HEK293 (cell line): Measurements from ENCODE around the gene ZC3HAV1L.
"Not testable (repeated sequence)": the region's sequence is repeated elsewhere in the genome, so short reads cannot be mapped to it uniquely, and the experiment has no call there.

ENCODE experiments used
- CTCF ChIA-PET: fragments of 350-600 bp; formaldehyde crosslinking; extraction: SDS; loops from one replicate; lab custom pipeline; 2021; ENCODE audit warnings: antibody characterized with exemption; lab: Yijun Ruan, JAX
- POLR2A ChIA-PET: fragments of 300-600 bp; formaldehyde crosslinking; extraction: SDS; loops from one replicate; lab custom pipeline; 2020; ENCODE audit warnings: antibody characterized with exemption, inconsistent platforms; lab: Yijun Ruan, JAX
- H3K27ac ChIP-seq: fragments of 200-500 bp; sonication (Bioruptor generic); 2 replicates; pipeline ENCODE4 v1.5.1; 2014; ENCODE audit warnings: low read depth, low read length, control low read depth, inconsistent platforms; ENCODE audit errors: extremely low read depth
- H3K36me3 ChIP-seq, 2 experiments: fragments of 200-500 bp in 1 of 2; sonication (Bioruptor generic) in 1 of 2; 1 replicate in 1 of 2; 2 replicates in 1 of 2; pipeline ENCODE4 v1.5.1; 2014 to 2017; ENCODE audit warnings: inconsistent platforms in 2 of 2, low read length in 2 of 2; ENCODE audit not compliant: control insufficient read depth in 2 of 2, insufficient read depth in 1 of 2
- H3K4me1 ChIP-seq: fragments of 200-500 bp; sonication (Bioruptor generic); 2 replicates; pipeline ENCODE4 v1.5.1; 2014; ENCODE audit warnings: mild to moderate bottlenecking, low read length, inconsistent platforms; ENCODE audit not compliant: control insufficient read depth, insufficient read depth
- H3K4me3 ChIP-seq: 2 replicates; pipeline ENCODE4 v1.5.1; 2011; ENCODE audit warnings: low read depth, mild to moderate bottlenecking, control low read depth, low read length, moderate library complexity
- H3K9me3 ChIP-seq: fragments of 200-500 bp; sonication (Bioruptor generic); 2 replicates; pipeline ENCODE4 v1.5.1; 2014; ENCODE audit warnings: low read depth, low read length, inconsistent platforms; ENCODE audit not compliant: control insufficient read depth, insufficient read depth
- MZF1 ChIP-seq: fragments of 450-650 bp; formaldehyde crosslinking; IDR thresholded peaks from 2 replicates; pipeline ENCODE4 v1.5.1; 2017; ENCODE audit warnings: missing biosample characterization, missing genetic modification characterization, borderline replicate concordance
- REPIN1 ChIP-seq: fragments of 450-650 bp; formaldehyde crosslinking; IDR thresholded peaks from 2 replicates; pipeline ENCODE4 v1.5.1; 2017; ENCODE audit warnings: missing biosample characterization, missing genetic modification characterization, low read depth
- SP2 ChIP-seq: fragments of 450-650 bp; formaldehyde crosslinking; IDR thresholded peaks from 2 replicates; pipeline ENCODE4 v1.5.1; 2016; ENCODE audit warnings: missing biosample characterization, missing genetic modification characterization
- TRIM28 ChIP-seq: IDR thresholded peaks from 2 replicates; pipeline ENCODE4 v1.6.1; 2011; ENCODE audit warnings: low read length, control low read depth, borderline replicate concordance
- YY2 ChIP-seq: fragments of 450-650 bp; formaldehyde crosslinking; IDR thresholded peaks from 2 replicates; pipeline ENCODE4 v1.5.1; 2016; ENCODE audit warnings: missing biosample characterization, missing genetic modification characterization
- ZNF114 ChIP-seq: fragments of 450-650 bp; formaldehyde crosslinking; IDR thresholded peaks from 2 replicates; pipeline ENCODE4 v1.5.0; 2017; ENCODE audit warnings: missing biosample characterization, missing genetic modification characterization
- ZNF121 ChIP-seq: fragments of 450-650 bp; formaldehyde crosslinking; IDR thresholded peaks from 2 replicates; pipeline ENCODE4 v1.5.1; 2016; ENCODE audit warnings: missing biosample characterization, missing genetic modification characterization
- ZNF221 ChIP-seq: fragments of 450-650 bp; formaldehyde crosslinking; IDR thresholded peaks from 2 replicates; pipeline ENCODE4 v1.5.1; 2017; ENCODE audit warnings: missing biosample characterization, missing genetic modification characterization, borderline replicate concordance
- ZNF266 ChIP-seq: fragments of 450-650 bp; formaldehyde crosslinking; IDR thresholded peaks from 2 replicates; pipeline ENCODE4 v1.5.1; 2016; ENCODE audit warnings: missing biosample characterization, missing genetic modification characterization, low read depth
- ZNF341 ChIP-seq: fragments of 450-650 bp; formaldehyde crosslinking; IDR thresholded peaks from 2 replicates; pipeline ENCODE4; 2016; ENCODE audit warnings: low read depth, missing biosample characterization, missing genetic modification characterization
- ZNF391 ChIP-seq: fragments of 450-650 bp; formaldehyde crosslinking; IDR thresholded peaks from 2 replicates; pipeline ENCODE4 v1.5.1; 2016; ENCODE audit warnings: low read depth, missing biosample characterization, missing genetic modification characterization, borderline replicate concordance
- ZSCAN23 ChIP-seq: fragments of 450-650 bp; formaldehyde crosslinking; IDR thresholded peaks from 2 replicates; pipeline ENCODE4 v1.5.1; 2016; ENCODE audit warnings: missing biosample characterization, missing genetic modification characterization
- TF ChIP-seq, protein P1 (sequence below): fragments of 450-650 bp; formaldehyde crosslinking; IDR thresholded peaks from 2 replicates; pipeline ENCODE4 v1.5.1; 2017; ENCODE audit warnings: missing biosample characterization, missing genetic modification characterization
- TF ChIP-seq, protein P2 (sequence below): fragments of 450-650 bp; formaldehyde crosslinking; IDR thresholded peaks from 2 replicates; pipeline ENCODE4 v1.5.1; 2016; ENCODE audit warnings: missing biosample characterization, missing genetic modification characterization
- TF ChIP-seq, protein P3 (sequence below): fragments of 450-650 bp; formaldehyde crosslinking; IDR thresholded peaks from 2 replicates; pipeline ENCODE4 v1.5.1; 2016; ENCODE audit warnings: missing biosample characterization, missing genetic modification characterization
- TF ChIP-seq, protein P4 (sequence below): fragments of 450-650 bp; formaldehyde crosslinking; optimal IDR thresholded peaks from 2 replicates; pipeline ENCODE3; 2016; ENCODE audit warnings: missing biosample characterization, mild to moderate bottlenecking, missing genetic modification characterization

Gene ZC3HAV1L

DNA sequence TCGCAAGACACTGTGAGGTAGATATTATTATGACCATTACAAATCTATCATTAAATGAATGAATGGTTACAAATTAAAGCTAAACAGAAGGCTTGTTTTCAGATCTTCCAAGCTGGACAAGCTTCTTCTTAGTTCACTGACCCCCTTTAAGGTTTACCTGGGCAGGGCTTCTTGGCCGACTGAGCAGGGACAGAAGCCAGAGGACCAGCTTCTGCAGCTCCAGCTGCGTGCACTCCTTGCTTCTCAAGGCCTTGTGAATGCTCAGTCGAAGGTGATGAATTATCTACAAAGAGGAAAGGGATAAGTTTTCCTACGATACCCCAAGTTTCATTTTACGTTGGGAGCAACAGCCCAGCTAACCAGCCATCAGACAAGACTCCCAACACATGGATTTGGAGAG lies 9.3 kb downstream of the ZC3HAV1L start:
- H3K9me3 ChIP-seq = no peaks in the 10 kb centered on the region
- H3K36me3 ChIP-seq = peaks cover 0 to 24% of the 10 kb centered on the region in 2 experiments; a peak in 1 of 3 replicates
- H3K4me3 ChIP-seq = no peak overlapping the region
- no peak overlapping the region for H3K27ac ChIP-seq
- H3K4me1 ChIP-seq = no peaks in the 10 kb centered on the region
- TF ChIP-seq MZF1 (tag by site-specific recombination) (no peak), YY2 (tag by site-specific recombination) (no peak), ZNF341 (no peak)
- CTCF ChIA-PET = interaction anchor here (1.0 to 1.4 kb wide), 2 partner anchors 10 to 49 kb away, joined by 4 to 6 read pairs; no protein-coding TSS in a partner anchor
- POLR2A ChIA-PET = no interaction called here

DNA sequence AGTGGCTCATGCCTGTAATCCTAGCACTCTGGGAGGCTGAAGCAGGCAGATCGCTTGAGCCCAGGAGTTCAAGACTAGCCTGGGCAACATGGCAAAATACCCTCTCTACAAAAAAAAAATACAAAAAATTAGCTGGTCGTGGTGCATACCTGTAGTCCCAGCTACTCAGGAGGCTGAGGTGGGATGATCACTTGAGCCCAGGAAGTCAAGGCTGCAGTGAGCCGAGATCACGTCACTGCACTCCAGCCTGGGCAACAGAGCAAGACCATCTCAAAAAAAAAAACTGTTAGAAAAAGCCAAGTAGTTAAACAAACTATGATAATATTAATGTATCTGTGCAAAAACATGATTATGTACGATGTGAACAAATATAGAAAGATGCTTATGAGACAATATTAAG lies 10.0 kb downstream of the ZC3HAV1L start:
- not testable (repeated sequence) for H3K4me1 ChIP-seq, H3K4me3 ChIP-seq, H3K9me3 ChIP-seq, H3K27ac ChIP-seq
- ChIA-PET POLR2A (interaction anchor here (0.6 kb wide), 1 partner anchor 108 kb away, joined by 3 read pairs; a partner anchor contains a TSS), CTCF (interaction anchor here (1.0 to 1.4 kb wide), 2 partner anchors 9 to 50 kb away, joined by 4 to 6 read pairs; no protein-coding TSS in a partner anchor)
- H3K36me3 ChIP-seq = peaks cover 0 to 24% of the 10 kb centered on the region in 2 experiments; a peak in 1 of 3 replicates

DNA sequence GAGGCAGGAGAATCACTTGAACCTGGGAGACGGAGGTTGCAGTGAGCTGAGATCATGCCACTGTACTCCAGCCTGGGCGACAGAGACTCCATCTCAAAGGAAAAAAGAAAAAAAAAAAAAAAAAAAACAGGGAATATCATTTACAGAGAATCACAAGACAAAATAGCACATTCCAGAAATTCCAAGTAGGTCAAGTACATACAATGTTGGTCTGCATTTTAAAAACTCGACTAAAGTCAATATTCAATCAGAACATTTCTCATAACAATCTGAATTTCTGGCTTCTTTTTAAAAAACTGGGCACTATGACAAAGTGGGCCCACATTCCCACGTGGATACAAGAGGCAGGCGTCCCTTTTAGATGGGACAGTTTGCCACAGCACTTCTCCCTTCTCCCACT lies 12.8 kb downstream of the ZC3HAV1L start:
- no peaks in the 10 kb centered on the region for H3K4me1 ChIP-seq
- TF ChIP-seq SP2 (tag by site-specific recombination) (no peak), ZNF266 (no peak), TRIM28 (no peak), ZNF114 (tag by site-specific recombination) (no peak)
- TF ChIP-seq, protein P1, sequence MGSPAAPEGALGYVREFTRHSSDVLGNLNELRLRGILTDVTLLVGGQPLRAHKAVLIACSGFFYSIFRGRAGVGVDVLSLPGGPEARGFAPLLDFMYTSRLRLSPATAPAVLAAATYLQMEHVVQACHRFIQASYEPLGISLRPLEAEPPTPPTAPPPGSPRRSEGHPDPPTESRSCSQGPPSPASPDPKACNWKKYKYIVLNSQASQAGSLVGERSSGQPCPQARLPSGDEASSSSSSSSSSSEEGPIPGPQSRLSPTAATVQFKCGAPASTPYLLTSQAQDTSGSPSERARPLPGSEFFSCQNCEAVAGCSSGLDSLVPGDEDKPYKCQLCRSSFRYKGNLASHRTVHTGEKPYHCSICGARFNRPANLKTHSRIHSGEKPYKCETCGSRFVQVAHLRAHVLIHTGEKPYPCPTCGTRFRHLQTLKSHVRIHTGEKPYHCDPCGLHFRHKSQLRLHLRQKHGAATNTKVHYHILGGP (tag by site-specific recombination) = no peak
- TF ChIP-seq, all 188 proteins: peak for 0
- Histone ChIP-seq H3K27ac (no peak overlapping the region), H3K36me3 (peaks cover 0 to 16% of the 10 kb centered on the region in 2 experiments; a peak in 1 of 3 replicates), H3K4me3 (no peak overlapping the region), H3K9me3 (no peaks in the 10 kb centered on the region)
- POLR2A ChIA-PET = interaction anchor here (0.6 kb wide), 1 partner anchor 88 kb away, joined by 3 read pairs; no protein-coding TSS in a partner anchor
- CTCF ChIA-PET = no interaction called here

DNA sequence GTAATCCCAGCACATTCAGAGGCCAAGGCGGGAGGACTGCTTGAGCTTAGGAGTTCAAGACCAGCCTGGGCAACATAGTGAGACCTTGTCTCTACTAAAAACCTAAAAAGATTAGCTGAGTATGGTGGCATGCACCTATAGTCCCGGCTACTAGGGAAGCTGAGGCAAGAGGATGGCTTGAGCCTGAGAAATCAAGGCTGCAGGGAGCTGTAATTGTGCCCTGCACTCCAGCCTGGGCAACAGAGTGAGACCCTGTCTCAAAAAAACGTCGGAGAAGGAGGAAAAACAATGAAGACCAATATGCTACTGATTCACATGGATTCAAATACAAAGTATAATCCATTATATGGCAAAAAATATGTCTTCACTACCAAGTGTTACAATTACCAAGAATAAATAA lies 13.6 kb downstream of the ZC3HAV1L start:
- Histone ChIP-seq H3K27ac (no peak overlapping the region), H3K4me3 (no peak overlapping the region), H3K9me3 (no peaks in the 10 kb centered on the region), H3K4me1 (no peaks in the 10 kb centered on the region), H3K36me3 (peaks cover 0 to 16% of the 10 kb centered on the region in 2 experiments; a peak in 1 of 3 replicates)
- TF ChIP-seq ZNF391 (tag by site-specific recombination) = no peak
- peak; percentile 39; the same call in 1 of the 2 replicates for TF ChIP-seq ZNF121 (tag by site-specific recombination)
- CTCF ChIA-PET = interaction anchor here (2.0 kb wide), 1 partner anchor 53 kb away, joined by 7 read pairs; no protein-coding TSS in a partner anchor
- POLR2A ChIA-PET = interaction anchor here (0.6 kb wide), 2 partner anchors 31 to 87 kb away, joined by 3 to 6 read pairs; no protein-coding TSS in a partner anchor

DNA sequence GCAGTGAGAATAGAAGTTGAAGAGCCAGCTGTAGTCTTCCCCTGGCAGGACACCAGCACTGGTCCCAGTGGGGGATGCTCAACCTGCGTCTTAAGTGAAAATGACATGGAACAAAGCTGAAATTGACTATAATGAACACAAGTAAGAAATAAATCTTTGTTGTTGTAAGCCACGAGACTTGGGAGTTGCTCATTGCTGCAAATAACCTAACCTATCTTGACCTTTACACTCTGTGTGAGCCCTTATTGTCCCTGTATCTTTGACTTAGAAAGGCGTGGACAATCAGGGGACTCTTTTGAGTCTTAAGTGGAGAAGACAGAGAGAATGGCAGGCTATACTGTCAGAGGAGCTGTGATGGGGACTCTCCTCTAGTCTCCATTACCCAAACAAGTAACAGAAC lies 16.9 kb downstream of the ZC3HAV1L start:
- Histone ChIP-seq H3K36me3 (peaks cover 0 to 9% of the 10 kb centered on the region in 2 experiments; a peak in 1 of 3 replicates), H3K9me3 (no peaks in the 10 kb centered on the region), H3K4me3 (no peak overlapping the region), H3K4me1 (no peaks in the 10 kb centered on the region), H3K27ac (no peak overlapping the region)
- ChIA-PET CTCF (interaction anchor here (0.7 to 3.1 kb wide), 5 partner anchors 9 to 269 kb away, joined by 3 to 30 read pairs (median 3); no protein-coding TSS in a partner anchor), POLR2A (no interaction called here)
- TF ChIP-seq ZSCAN23 (tag by site-specific recombination) = no peak
- TF ChIP-seq, protein P2, sequence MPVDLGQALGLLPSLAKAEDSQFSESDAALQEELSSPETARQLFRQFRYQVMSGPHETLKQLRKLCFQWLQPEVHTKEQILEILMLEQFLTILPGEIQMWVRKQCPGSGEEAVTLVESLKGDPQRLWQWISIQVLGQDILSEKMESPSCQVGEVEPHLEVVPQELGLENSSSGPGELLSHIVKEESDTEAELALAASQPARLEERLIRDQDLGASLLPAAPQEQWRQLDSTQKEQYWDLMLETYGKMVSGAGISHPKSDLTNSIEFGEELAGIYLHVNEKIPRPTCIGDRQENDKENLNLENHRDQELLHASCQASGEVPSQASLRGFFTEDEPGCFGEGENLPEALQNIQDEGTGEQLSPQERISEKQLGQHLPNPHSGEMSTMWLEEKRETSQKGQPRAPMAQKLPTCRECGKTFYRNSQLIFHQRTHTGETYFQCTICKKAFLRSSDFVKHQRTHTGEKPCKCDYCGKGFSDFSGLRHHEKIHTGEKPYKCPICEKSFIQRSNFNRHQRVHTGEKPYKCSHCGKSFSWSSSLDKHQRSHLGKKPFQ (tag by site-specific recombination) = no peak
- TF ChIP-seq ZNF221 (tag by site-specific recombination) = no peak
- TF ChIP-seq, protein P3, sequence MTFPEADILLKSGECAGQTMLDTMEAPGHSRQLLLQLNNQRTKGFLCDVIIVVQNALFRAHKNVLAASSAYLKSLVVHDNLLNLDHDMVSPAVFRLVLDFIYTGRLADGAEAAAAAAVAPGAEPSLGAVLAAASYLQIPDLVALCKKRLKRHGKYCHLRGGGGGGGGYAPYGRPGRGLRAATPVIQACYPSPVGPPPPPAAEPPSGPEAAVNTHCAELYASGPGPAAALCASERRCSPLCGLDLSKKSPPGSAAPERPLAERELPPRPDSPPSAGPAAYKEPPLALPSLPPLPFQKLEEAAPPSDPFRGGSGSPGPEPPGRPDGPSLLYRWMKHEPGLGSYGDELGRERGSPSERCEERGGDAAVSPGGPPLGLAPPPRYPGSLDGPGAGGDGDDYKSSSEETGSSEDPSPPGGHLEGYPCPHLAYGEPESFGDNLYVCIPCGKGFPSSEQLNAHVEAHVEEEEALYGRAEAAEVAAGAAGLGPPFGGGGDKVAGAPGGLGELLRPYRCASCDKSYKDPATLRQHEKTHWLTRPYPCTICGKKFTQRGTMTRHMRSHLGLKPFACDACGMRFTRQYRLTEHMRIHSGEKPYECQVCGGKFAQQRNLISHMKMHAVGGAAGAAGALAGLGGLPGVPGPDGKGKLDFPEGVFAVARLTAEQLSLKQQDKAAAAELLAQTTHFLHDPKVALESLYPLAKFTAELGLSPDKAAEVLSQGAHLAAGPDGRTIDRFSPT (tag by site-specific recombination) = no peak
- TF ChIP-seq, protein P4, sequence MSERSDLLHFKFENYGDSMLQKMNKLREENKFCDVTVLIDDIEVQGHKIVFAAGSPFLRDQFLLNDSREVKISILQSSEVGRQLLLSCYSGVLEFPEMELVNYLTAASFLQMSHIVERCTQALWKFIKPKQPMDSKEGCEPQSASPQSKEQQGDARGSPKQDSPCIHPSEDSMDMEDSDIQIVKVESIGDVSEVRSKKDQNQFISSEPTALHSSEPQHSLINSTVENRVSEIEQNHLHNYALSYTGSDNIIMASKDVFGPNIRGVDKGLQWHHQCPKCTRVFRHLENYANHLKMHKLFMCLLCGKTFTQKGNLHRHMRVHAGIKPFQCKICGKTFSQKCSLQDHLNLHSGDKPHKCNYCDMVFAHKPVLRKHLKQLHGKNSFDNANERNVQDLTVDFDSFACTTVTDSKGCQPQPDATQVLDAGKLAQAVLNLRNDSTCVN (tag by site-specific recombination) = no peak
- TF ChIP-seq REPIN1 (tag by site-specific recombination) = no peak
